H1 (cell line): ENCODE data around the gene MS4A6A. TPM values are rescaled to one million over a fixed set of nuclear protein-coding genes. Genes with fewer than 3 reads are reported as not detected.

Source experiments
- CEBPB ChIP-seq: IDR thresholded peaks from 2 replicates; pipeline ENCODE4 v1.6.1; 2012; ENCODE audit warnings: low read depth, low read length
- EZH2 ChIP-seq: fragments of 200-600 bp; sonication (generic); IDR thresholded peaks from 2 replicates; pipeline ENCODE4 v1.7.1; 2012; ENCODE audit warnings: low read depth, mild to moderate bottlenecking, moderate library complexity, low read length, inconsistent platforms; ENCODE audit not compliant: severe bottlenecking
- HDAC2 ChIP-seq, 2 experiments: fragments of 300-600 bp in 1 of 2; sonication (generic) in 1 of 2; IDR thresholded peaks; 2 replicates each; pipeline ENCODE4 v1.6.1; 2011 to 2012; ENCODE audit warnings: low read depth in 2 of 2, low read length in 2 of 2, mild to moderate bottlenecking in 2 of 2, moderate library complexity in 2 of 2, borderline replicate concordance in 1 of 2, inconsistent platforms in 1 of 2
- KDM4A ChIP-seq: IDR thresholded peaks from one replicate; pipeline ENCODE4 v1.7.1; 2012; ENCODE audit warnings: low read depth, mild to moderate bottlenecking, moderate library complexity, low read length, inconsistent platforms; ENCODE audit not compliant: severe bottlenecking
- TAF1 ChIP-seq: IDR thresholded peaks from 2 replicates; pipeline ENCODE4 v1.6.1; 2011; ENCODE audit warnings: mild to moderate bottlenecking, low read depth, low read length
- TBP ChIP-seq: IDR thresholded peaks from 2 replicates; pipeline ENCODE4 v1.6.1; 2011; ENCODE audit warnings: low read depth, low read length, improper control_type of control experiment
- YY1 ChIP-seq: IDR thresholded peaks from 2 replicates; pipeline ENCODE4 v1.6.1; 2011; ENCODE audit warnings: low read depth, mild to moderate bottlenecking, low read length
- polyA plus RNA-seq, 7 experiments: library from polyadenylated mRNA; depleted of rRNA in 3 of 7; stranded (reverse) in 5 of 7; unstranded in 2 of 7; fragments of >200 nt in 5 of 7; fragments of 200-250 nt in 2 of 7; gene quantifications; 1 replicate in 5 of 7; 2 replicates in 1 of 7; 4 replicates in 1 of 7; pipeline versions ENCODE4 v1.2.1 to v1.2.3, GENCODE V29; 2011 to 2013; ENCODE audit warnings: missing spikeins in 2 of 7, mixed read lengths in 2 of 7
- total RNA-seq: library from RNA; stranded (reverse); fragmentation: NEBNext Ultra II Directional; extraction: Animal tissue kit (Norgen Biotek cat#: 25700); gene quantifications from 2 replicates; pipeline ENCODE4 v1.2.1, GENCODE V29; 2021

The MS4A6A gene
- total and polyA plus RNA-seq, 2 of the 8 experiments (the other 6 are each of a cell fraction or from before 2014, with no cell fraction given): not detected

GRCh38 chr11:60161766-60162165 lies 21.1 kb downstream of the MS4A6A start (continued):
- TF ChIP-seq YY1 (no peak), HDAC2 (IDR thresholded peaks at IDR 0.05; ENCODE audit: borderline replicate concordance in 1 of 2, low read depth in 2 of 2, low read length in 2 of 2) (no peak), TBP (no peak), KDM4A (no peak), CEBPB (no peak), TAF1 (no peak), EZH2 (no peak)
- TF ChIP-seq, all 59 proteins: peak for 0
